Muscle layer of colon (tissue), 2 donors: ENCODE results near the gene OR10AD1.
"Not testable (repeated sequence)": the region's sequence is repeated elsewhere in the genome, so short reads cannot be mapped to it uniquely, and the experiment has no call there.

Experiments
- H3K27ac ChIP-seq: one replicate; pipeline ENCODE4 v1.7.0; 2013; ENCODE audit warnings: low read depth, mild to moderate bottlenecking, low read length, moderate library complexity
- H3K27me3 ChIP-seq, 2 donors: one replicate each; pipeline ENCODE4 v1.7.0; 2013; ENCODE audit warnings: low read length in 2 of 2, mild to moderate bottlenecking in 2 of 2; ENCODE audit not compliant: insufficient read depth in 2 of 2, control insufficient read depth in 1 of 2
- H3K36me3 ChIP-seq: one replicate; pipeline ENCODE4 v1.7.0; 2013; ENCODE audit warnings: mild to moderate bottlenecking, low read length; ENCODE audit not compliant: insufficient read depth
- H3K4me1 ChIP-seq: one replicate; pipeline ENCODE4 v1.7.0; 2013; ENCODE audit warnings: mild to moderate bottlenecking, low read length; ENCODE audit not compliant: insufficient read depth
- H3K4me3 ChIP-seq, 2 donors: one replicate each; pipeline ENCODE4 v1.7.0; 2013; ENCODE audit warnings: low read length in 2 of 2, low read depth in 1 of 2, mild to moderate bottlenecking in 1 of 2, moderate library complexity in 1 of 2
- H3K9ac ChIP-seq: one replicate; pipeline ENCODE4 v1.7.0; 2013; ENCODE audit warnings: low read length
- H3K9me3 ChIP-seq: one replicate; pipeline ENCODE4 v1.7.0; 2013; ENCODE audit warnings: mild to moderate bottlenecking, low read length
- donor health status: abdominal sarcoma.
- donor health status: Adenocarcinoma of cecum.

OR10AD1 gene, protein sequence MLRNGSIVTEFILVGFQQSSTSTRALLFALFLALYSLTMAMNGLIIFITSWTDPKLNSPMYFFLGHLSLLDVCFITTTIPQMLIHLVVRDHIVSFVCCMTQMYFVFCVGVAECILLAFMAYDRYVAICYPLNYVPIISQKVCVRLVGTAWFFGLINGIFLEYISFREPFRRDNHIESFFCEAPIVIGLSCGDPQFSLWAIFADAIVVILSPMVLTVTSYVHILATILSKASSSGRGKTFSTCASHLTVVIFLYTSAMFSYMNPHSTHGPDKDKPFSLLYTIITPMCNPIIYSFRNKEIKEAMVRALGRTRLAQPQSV

DNA sequence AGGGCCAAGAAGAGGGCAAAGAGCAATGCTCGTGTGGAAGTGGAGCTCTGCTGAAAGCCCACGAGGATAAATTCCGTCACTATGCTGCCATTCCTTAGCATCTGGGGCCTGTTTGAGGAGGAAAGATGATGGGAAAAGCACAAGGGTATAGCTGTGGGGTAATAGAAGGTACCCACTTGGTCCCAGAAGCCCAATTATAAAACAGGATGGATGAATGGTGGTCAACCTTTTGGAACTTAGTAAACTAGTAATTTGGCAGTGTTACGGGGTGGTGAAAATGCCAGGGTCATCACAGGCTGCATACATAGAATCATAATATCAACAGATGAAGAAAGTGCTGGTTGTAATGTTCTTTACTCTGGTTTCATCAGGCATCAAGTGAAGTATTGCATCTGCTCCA lies at the start of gene OR10AD1:
TSS of gene OR10AD1 (minus strand) at position 101 of the 400 bp plus-strand sequence. CDS start at position 101, 0 bp downstream.
- Histone ChIP-seq H3K27me3 (no peaks in the 10 kb centered on the region), H3K4me1 (peaks cover 13% of the 10 kb centered on the region), H3K36me3 (no peaks in the 10 kb centered on the region), H3K4me3 (no peak within 1 kb of the TSS), H3K27ac (no peak within 1 kb of the TSS), H3K9me3 (no peaks in the 10 kb centered on the region), H3K9ac (no peak within 1 kb of the TSS)

DNA sequence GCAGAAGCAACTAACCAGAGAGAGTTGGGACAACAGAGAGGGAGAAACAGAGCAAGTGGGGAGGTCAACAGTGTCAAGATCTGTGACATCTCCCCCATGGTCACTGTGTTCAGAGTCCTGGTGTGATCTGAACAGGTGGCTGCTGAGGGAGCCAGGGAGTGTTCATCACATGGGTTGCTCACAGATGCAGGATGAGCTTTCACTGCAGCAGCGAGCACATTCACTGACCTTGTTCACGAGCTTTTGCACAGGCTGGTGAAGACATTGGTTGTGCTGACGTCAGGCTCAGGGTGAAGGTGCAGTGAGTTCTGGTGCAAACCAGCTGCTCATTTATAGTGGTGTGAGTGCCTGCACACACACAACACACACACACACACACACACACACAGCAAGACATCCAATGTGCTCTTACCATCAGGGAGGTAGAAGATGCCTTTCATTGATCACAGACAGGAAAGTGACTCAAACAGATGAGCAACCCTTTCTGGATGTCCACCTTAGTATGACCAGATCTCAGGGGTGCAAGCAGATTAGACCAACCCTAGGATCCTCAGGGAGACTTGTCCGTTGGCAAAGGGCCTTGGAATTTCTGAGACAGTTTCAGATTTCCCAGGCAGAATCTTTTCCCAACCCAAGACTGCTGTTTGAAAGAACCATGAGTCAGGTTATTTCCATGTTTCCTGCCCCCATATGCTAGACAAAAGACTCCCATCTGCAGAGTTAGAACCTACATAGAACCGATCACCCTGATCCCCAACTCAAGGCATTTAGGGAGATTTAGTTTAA lies 44.3 kb upstream of the OR10AD1 start:
- H3K4me1 ChIP-seq: no peaks in the 10 kb centered on the region
- H3K27me3 ChIP-seq: no peaks in the 10 kb centered on the region
- H3K27ac ChIP-seq: no peak overlapping the region
- H3K36me3 ChIP-seq: no peaks in the 10 kb centered on the region
- H3K9me3 ChIP-seq: peaks cover 2% of the 10 kb centered on the region
- H3K4me3 ChIP-seq: no peak overlapping the region
- H3K9ac ChIP-seq: no peak overlapping the region

DNA sequence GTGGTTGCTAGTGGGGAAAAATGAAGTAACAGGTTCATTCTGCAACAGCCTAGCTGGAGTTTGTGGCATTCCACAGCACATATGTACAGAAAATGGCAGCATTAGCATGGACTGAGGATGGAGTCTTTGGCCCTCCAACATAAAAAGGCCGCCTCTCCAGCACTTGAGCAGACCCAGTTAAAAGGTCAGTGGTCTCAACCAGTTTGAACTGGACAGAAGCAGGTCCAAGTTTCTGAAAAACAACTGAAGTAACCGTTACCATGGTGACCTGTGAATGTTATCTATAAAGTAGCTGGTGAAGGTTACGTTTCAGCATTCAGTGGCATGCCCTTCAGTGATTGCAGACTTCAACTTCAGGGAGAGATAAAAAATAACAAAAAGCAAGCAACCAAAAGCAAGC lies 34.1 kb upstream of the OR10AD1 start:
- no peaks in the 10 kb centered on the region for H3K27me3 ChIP-seq
- H3K9ac ChIP-seq: no peak overlapping the region
- H3K4me3 ChIP-seq: no peak overlapping the region
- H3K4me1 ChIP-seq: no peaks in the 10 kb centered on the region
- no peaks in the 10 kb centered on the region for H3K36me3 ChIP-seq
- H3K9me3 ChIP-seq: no peaks in the 10 kb centered on the region
- no peak overlapping the region for H3K27ac ChIP-seq

DNA sequence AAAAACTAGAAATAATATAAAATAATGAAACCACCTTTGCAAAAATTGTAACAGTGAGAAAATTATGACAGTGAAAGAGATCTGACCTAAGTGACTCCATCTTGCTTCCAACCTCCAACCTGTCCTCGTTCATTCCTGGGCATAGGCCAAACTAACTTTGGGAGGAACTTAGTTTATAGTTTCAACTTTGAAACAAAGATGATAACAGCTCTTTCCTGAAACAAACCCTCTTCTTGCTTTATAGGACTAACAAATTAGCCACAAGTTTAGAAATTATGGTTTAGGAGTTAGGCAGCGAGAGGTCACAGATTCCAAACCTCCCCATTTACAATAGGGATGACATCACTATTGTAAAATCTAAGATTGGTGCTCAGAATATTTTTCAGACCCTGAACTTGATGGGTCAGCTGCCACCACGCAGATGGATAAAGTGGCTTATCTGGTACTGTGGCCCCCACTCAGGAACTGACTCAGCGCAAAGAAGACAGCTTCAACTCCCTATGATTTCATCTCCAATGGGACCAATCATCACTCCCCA lies 32.8 kb upstream of the OR10AD1 start:
- H3K9ac ChIP-seq: no peak overlapping the region

DNA sequence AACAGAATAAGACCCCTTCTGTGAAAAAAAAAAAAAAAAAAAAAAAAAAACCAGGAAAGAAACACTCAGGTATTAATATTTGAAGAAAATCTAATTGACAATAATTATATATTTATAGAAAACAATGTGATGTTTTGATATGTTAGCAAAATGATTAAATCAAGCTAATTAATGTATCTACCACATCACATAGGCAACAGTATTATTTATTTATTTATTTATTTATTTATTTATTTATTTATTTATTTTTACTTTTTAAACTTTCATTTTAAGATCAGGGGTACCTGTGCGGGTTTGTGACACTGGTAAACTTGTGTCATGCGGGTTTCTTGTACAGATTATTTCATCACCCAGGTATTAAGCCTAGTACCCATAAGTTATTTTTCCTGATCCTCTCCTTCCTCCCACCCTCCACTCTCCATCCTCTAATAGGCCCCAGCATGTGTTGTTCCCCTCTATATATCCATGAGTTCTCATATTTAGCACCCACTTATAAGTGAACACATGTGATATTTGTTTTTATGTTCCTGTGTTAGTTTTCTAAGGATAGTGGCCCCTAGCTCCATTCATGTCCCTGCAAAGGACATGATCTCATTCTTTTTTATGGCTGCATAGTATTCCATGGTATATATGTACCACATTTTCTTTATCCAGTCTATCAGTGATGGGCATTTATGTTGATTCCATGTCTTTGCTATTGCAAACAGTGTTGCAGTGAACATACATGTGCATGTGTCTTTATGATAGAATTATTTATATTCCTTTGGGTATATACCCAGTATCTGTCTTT lies 28.3 kb upstream of the OR10AD1 start:
- not testable (repeated sequence) for H3K27me3 ChIP-seq, H3K36me3 ChIP-seq, H3K9ac ChIP-seq, H3K4me3 ChIP-seq, H3K4me1 ChIP-seq, H3K27ac ChIP-seq, H3K9me3 ChIP-seq

More for the DNA sequence above, 32.8 kb upstream of the OR10AD1 start:
- no peaks in the 10 kb centered on the region for H3K36me3 ChIP-seq
- no peak overlapping the region for H3K4me3 ChIP-seq
- H3K4me1 ChIP-seq: no peaks in the 10 kb centered on the region
- H3K9me3 ChIP-seq: no peaks in the 10 kb centered on the region
- no peaks in the 10 kb centered on the region for H3K27me3 ChIP-seq
- H3K27ac ChIP-seq: no peak overlapping the region

DNA sequence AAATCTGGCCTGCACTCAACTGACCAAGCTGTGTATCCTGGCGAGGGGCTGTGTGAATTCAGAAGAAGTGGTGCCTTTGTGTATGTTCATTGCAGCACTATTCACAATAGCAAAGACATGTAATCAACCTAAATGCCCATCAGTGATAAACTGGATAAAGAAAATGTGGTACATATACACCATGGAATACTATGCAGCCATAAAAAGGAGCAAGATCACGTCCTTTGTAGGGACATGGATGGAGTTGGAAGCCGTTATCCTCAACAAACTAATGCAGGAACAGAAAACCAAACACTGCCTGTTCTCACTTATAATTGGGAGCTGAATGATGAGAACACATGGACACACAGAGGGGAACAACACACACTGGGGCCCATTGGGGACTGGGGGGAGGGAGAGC lies 21.4 kb upstream of the OR10AD1 start:
- H3K9ac ChIP-seq, H3K4me3 ChIP-seq, H3K27ac ChIP-seq, H3K4me1 ChIP-seq, H3K36me3 ChIP-seq, H3K27me3 ChIP-seq, H3K9me3 ChIP-seq: not testable (repeated sequence)

DNA sequence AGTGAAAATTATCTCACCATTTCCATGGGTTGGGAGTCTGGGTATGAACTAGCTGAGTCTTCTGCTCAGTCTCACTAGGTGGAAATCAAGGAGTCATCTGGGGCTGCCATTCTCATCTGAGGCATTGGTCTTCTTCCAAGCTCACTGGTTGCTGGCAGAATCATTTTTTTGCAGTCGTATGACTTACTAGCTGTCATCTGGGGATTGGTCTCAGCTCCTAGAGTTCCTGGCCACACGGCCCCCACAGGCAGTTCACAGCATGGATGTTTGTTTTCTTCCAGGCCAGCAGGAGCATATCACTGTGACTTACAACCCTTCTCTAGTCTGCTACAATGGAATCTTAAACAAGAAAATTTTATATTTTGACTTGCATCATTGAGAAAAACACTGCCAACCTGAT lies 18.6 kb upstream of the OR10AD1 start:
- no peak overlapping the region for H3K4me3 ChIP-seq
- H3K9me3 ChIP-seq: no peaks in the 10 kb centered on the region
- peaks cover 5% of the 10 kb centered on the region for H3K4me1 ChIP-seq
- no peak overlapping the region for H3K9ac ChIP-seq
- H3K27me3 ChIP-seq: no peaks in the 10 kb centered on the region
- H3K27ac ChIP-seq: no peak overlapping the region
- peaks cover 7% of the 10 kb centered on the region for H3K36me3 ChIP-seq

DNA sequence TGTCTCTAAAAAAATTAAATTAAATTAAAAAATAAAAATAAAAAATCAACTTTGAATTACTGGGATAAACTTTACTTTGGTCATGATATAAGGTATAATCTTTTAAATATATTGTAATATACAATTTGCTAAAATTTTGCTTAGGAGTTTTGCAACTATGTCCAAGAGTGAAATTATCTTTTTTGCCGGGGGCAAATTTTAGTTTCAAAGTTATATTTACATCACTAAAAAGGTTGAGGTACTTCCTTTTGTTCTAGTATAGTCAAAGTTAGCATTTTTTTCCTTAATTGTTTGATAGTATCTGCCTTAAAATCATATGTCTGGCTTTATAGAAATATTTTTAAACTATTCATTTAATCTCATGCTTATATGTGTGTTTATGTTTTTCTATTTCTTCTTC lies 17.6 kb upstream of the OR10AD1 start:
- Histone ChIP-seq H3K36me3 (peaks cover 7% of the 10 kb centered on the region), H3K4me3 (no peak overlapping the region), H3K27ac (no peak overlapping the region), H3K4me1 (peaks cover 10% of the 10 kb centered on the region), H3K9ac (no peak overlapping the region), H3K9me3 (no peaks in the 10 kb centered on the region), H3K27me3 (no peaks in the 10 kb centered on the region)

DNA sequence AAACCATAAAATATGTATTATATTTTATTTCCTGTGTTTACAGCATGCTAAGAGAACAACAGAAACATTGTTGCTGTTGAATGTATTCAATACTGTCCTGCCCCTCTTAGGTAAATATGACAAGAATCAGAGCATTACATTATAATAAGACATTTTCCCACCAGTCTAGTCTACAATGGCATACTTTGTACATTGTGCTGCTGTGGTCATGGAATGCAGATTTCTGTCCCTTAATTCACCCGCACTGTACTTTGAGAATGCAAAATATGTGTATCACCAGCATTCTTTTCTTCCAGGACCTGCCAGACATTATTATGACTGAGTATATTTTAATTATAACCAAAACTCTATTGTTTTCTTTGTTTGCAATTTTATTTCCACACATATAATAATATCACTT lies 16.5 kb upstream of the OR10AD1 start:
- Histone ChIP-seq H3K9ac (no peak overlapping the region), H3K36me3 (peaks cover 3% of the 10 kb centered on the region), H3K27me3 (no peaks in the 10 kb centered on the region), H3K9me3 (no peaks in the 10 kb centered on the region), H3K4me3 (no peak overlapping the region), H3K27ac (no peak overlapping the region), H3K4me1 (peaks cover 10% of the 10 kb centered on the region)

DNA sequence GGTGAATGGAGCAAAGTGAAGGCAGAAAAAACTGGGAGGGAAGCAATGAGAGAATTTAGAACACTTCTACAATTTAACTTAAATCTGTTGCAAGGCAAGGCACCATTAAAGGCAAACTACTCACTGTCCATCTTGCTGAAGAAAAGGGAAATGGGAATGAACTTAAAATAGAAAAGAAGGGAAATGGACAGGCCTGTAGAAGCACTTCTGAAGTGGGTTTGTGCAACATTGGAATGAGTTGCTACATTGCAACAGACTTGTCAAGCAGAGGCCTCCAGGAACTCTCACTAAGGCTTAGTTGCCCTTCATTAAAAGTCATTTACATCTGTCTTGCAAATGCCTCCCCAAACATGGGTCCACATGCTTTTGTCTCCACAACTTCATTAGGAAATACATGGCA lies 13.7 kb upstream of the OR10AD1 start:
- H3K9me3 ChIP-seq: no peaks in the 10 kb centered on the region
- peaks cover 10% of the 10 kb centered on the region for H3K4me1 ChIP-seq
- peak overlapping the region; percentile 68 for H3K27ac ChIP-seq
- H3K9ac ChIP-seq: no peak overlapping the region
- no peaks in the 10 kb centered on the region for H3K36me3 ChIP-seq
- H3K27me3 ChIP-seq: no peaks in the 10 kb centered on the region
- no peak overlapping the region for H3K4me3 ChIP-seq

DNA sequence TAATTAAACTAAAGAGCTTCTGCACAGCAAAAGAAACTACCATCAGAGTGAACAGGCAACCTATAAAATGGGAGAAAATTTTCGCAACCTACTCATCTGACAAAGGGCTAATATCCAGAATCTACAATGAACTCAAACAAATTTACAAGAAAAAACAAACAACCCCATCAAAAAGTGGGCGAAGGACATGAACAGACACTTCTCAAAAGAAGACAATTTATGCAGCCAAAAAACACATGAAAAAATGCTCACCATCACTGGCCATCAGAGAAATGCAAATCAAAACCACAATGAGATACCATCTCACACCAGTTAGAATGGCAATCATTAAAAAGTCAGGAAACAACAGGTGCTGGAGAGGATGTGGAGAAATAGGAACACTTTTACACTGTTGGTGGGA lies 6.4 kb upstream of the OR10AD1 start:
- not testable (repeated sequence) for H3K4me3 ChIP-seq, H3K27ac ChIP-seq, H3K4me1 ChIP-seq, H3K27me3 ChIP-seq, H3K36me3 ChIP-seq, H3K9me3 ChIP-seq, H3K9ac ChIP-seq
